Natural killer cell treated with Interleukin-12 subunit alpha and Interleukin-12 subunit beta and Interleukin-15 and Interleukin-18, amount 100 ng/mL, for 72 hours (primary cell): ENCODE results near the gene NEK8. TPM values are rescaled to one million over a fixed set of nuclear protein-coding genes. Genes with fewer than 3 reads are reported as not detected.
"Not testable (repeated sequence)": the region's sequence is repeated elsewhere in the genome, so short reads cannot be mapped to it uniquely, and the experiment has no call there.

ENCODE experiments used
- ATAC-seq, 2 donors: fragments of 150-1000 bp; cut with Tn5 transposase in 1 of 2; sonication (Bioruptor Pico), chemical (Tn5 transposase) in 1 of 2; 2 replicates each; pipeline ENCODE4 v1.10.0; 2021
- DNase-seq: peaks from one replicate; pipeline ENCODE4 v3.0.0; 2022; ENCODE audit warnings: low spot score
- H3K27ac Mint-ChIP-seq, 2 donors: 1 replicate in 1 of 2; 2 replicates in 1 of 2; pipeline ENCODE4 v1.8.0; 2022; ENCODE audit warnings: mixed read lengths in 2 of 2, mild to moderate bottlenecking in 1 of 2, moderate library complexity in 1 of 2
- H3K27me3 Mint-ChIP-seq, 2 donors: 1 replicate in 1 of 2; 2 replicates in 1 of 2; pipeline ENCODE4 v1.8.0; 2022; ENCODE audit warnings: mixed read lengths in 2 of 2
- H3K36me3 Mint-ChIP-seq: one replicate; pipeline ENCODE4 v1.8.0; 2022; ENCODE audit warnings: mixed read lengths
- H3K4me1 Mint-ChIP-seq, 2 donors: 1 replicate in 1 of 2; 2 replicates in 1 of 2; pipeline ENCODE4 v1.8.0; 2022; ENCODE audit warnings: low read depth in 2 of 2, mixed read lengths in 2 of 2, mild to moderate bottlenecking in 1 of 2
- H3K4me3 Mint-ChIP-seq: one replicate; pipeline ENCODE4 v1.8.0; 2022; ENCODE audit warnings: mixed read lengths
- H3K9me3 Mint-ChIP-seq: 2 replicates; pipeline ENCODE4 v1.8.0; 2022; ENCODE audit warnings: mixed read lengths
- total RNA-seq, 2 donors: library from RNA; stranded (reverse); gene quantifications; one replicate each; pipeline ENCODE4 v1.2.3, GENCODE V29; 2022

Gene NEK8
- total RNA-seq, 2 donors from 2014 or later: 3.2 to 10.2 TPM

DNA sequence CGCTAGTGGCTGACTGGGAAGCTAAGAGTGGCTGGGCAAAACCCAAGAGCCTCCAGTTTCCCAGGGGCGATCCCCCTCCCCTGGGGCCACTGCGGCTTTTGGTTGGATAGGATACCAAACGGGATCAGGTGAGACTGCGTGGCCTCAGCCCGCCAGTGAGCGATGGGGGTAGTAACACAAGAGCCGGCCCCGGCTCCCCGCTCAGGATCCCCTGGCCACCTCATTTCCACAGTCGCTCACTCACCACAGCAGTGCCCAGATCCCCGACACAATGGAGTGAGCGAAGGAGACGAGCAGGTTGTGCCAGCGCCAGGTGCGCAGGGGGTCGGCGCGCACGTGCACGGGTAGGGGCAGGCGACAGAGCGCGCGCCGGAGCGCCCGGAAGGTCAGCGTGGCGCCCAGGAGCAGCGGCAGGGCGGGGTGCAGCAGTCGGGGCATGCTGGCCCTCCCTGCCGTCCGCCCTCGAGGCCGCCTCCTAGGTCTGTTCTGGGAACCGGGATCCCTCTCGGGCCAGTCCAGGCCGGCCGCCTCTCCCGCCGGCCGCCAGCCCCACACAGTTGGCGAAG, 2.8 kb upstream of the NEK8 start:
- H3K4me1 Mint-ChIP-seq: peaks cover 61 to 62% of the 10 kb centered on the region in 2 donors
- DNase-seq: no peak

DNA sequence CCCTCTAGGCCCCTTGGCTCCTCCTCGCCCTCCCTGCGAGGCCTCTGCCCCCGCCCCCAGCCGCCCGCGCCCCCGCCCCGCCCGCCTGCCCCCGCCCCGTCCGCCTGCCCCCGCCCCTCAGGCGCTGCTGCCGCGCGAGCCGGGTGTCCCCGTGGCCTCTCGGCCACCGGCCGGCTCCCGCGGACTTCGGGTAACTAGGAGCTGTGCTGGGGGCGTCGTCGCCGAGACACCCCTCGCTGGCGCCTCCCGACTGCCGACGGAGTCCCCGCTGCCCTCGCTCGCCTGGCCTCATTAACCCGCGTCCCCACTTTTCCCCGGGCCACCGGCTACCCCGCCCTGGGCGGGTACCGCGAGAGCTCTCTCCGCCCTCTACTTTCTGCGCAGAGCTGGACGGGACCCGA, 2.4 kb upstream of the NEK8 start, which contains the start of gene TLCD1:
TLCD1 (minus strand) TSS at position 8 of the 401 bp plus-strand sequence. CDS start 136 bp downstream, outside the sequence.
- peaks cover 59 to 60% of the 10 kb centered on the region in 2 donors for H3K4me1 Mint-ChIP-seq
- H3K36me3 Mint-ChIP-seq: peaks cover 22% of the 10 kb centered on the region
- H3K27ac Mint-ChIP-seq: peak within 1 kb of the TSS; percentile 95 to 98
- no peaks in the 10 kb centered on the region for H3K9me3 Mint-ChIP-seq
- H3K4me3 Mint-ChIP-seq: peak within 1 kb of the TSS; percentile 97
- ATAC-seq (peak; percentile 60 to 71), DNase-seq (peak; percentile 84)
- no peaks in the 10 kb centered on the region for H3K27me3 Mint-ChIP-seq

More for the DNA sequence above, 2.8 kb upstream of the NEK8 start:
- peak in 1 of 2 donors; percentile 8 for ATAC-seq
- Mint-ChIP-seq H3K27ac (peak overlapping the region; percentile 38 to 80), H3K27me3 (no peaks in the 10 kb centered on the region), H3K36me3 (peaks cover 24% of the 10 kb centered on the region), H3K4me3 (peak overlapping the region; percentile 97), H3K9me3 (no peaks in the 10 kb centered on the region)

DNA sequence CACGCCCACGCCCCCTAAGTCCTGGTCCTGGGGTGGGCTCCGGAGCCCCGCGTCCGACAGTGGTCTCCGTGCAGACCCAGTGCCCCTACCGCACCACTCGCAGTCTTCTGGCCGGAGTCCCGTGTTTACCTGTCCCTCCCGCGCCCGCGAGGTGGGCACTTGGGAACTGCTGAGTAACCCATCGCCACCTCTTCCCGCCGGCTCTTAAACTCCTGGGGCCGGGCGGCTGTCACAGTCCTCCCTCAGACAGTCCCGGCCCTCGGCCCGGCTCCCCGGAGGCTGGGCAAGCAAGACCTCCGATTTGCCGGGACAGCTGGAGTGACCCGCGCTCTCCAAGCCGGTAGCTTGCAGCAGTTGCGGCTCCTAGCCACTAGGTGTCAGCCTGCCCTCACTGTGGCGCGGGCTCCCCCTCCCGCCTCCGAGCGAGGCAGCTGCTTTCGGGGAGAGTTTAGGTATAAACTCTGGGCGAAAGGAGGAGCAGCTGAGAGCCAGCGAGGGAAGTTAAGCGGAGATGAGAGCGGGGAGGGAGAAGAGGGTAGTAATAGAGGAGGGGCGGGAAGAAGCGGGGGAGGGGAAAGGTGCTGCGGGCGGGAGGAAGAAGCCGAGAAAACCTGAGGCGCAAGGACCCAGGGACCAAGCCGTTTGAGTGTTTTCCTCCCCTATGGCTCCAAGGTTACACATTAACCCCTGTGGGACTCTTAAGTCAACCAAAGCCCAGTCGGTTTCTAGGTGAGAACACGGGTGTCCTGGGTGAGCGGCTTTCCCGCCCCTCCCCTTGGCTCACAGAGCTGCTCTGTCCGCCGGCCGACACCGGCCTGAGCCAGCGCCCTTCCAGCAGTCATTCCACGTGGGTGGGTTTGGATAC, 1.7 kb upstream of the NEK8 start:
- DNase-seq: peak; percentile 93

DNA sequence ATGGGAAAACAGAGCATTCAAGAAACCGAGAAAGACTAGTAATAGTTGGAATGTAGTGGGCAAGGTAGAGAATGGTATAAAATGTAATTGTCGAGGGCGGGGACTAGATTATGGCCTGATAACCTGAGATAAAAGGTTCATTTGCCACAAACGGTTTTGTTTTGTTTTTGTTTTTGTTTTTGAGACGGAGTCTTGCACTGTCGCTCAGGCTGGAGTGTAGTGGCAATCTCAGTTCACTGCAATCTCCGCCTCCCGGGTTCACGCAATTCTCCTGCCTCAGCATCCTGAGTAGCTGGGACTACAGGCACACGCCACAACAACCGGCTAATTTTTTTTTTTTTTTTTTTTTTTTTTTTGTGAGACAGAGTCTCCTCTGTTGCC, 1.4 kb downstream of the NEK8 start:
- Mint-ChIP-seq H3K36me3 (peaks cover under 1% of the 10 kb centered on the region), H3K4me1 (peaks cover 35 to 37% of the 10 kb centered on the region in 2 donors), H3K9me3 (no peaks in the 10 kb centered on the region), H3K27ac (peak overlapping the region in 1 of 2 donors; percentile 29), H3K4me3 (no peak overlapping the region), H3K27me3 (no peaks in the 10 kb centered on the region)
- ATAC-seq (no peak), DNase-seq (no peak)

More for the DNA sequence above, 1.7 kb upstream of the NEK8 start:
- H3K27me3 Mint-ChIP-seq: no peaks in the 10 kb centered on the region
- peak overlapping the region; percentile 95 to 98 for H3K27ac Mint-ChIP-seq
- no peaks in the 10 kb centered on the region for H3K9me3 Mint-ChIP-seq
- H3K36me3 Mint-ChIP-seq: peaks cover 18% of the 10 kb centered on the region
- H3K4me3 Mint-ChIP-seq: peak overlapping the region; percentile 91
- H3K4me1 Mint-ChIP-seq: peaks cover 55 to 56% of the 10 kb centered on the region in 2 donors
- ATAC-seq: peak; percentile 69 to 76

GRCh38 chr17:28733346-28733745, 4.8 kb downstream of the NEK8 start:
- peaks cover 10 to 12% of the 10 kb centered on the region in 2 donors for H3K4me1 Mint-ChIP-seq
- DNase-seq (no peak), ATAC-seq (no peak)
- H3K36me3 Mint-ChIP-seq: no peaks in the 10 kb centered on the region
- no peak overlapping the region for H3K4me3 Mint-ChIP-seq
- no peaks in the 10 kb centered on the region for H3K9me3 Mint-ChIP-seq
- H3K27me3 Mint-ChIP-seq: no peaks in the 10 kb centered on the region
- H3K27ac Mint-ChIP-seq: no peak overlapping the region

- H3K27me3 Mint-ChIP-seq: no peaks in the 10 kb centered on the region
- DNase-seq (no peak), ATAC-seq (peak; percentile 8 to 20)
- no peaks in the 10 kb centered on the region for H3K36me3 Mint-ChIP-seq
- peaks cover 2 to 6% of the 10 kb centered on the region in 2 donors for H3K4me1 Mint-ChIP-seq
- no peak overlapping the region for H3K27ac Mint-ChIP-seq
- H3K9me3 Mint-ChIP-seq: no peaks in the 10 kb centered on the region
- no peak overlapping the region for H3K4me3 Mint-ChIP-seq
Observed at GRCh38 chr17:28734712-28735241, 6.2 kb downstream of the NEK8 start.

DNA sequence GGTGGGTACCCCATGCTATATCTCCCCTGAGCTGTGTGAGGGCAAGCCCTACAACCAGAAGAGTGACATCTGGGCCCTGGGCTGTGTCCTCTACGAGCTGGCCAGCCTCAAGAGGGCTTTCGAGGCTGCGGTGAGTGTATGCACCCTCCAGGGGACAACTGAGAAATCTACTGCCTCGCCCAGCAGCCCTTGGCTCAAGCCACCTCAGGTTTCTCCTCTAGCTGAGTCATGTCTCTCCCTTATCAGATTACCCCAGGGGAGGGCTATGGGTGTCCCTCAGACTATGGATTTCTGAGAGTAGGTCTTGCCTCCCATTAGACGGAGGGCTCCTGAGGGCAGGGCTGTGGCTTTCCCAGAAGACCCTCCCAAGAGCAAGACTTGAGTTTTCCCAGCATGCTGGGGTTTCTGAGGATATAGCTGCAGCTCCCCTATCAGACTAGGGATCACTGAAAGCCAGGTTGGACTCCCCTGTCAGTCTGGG, 6.7 kb downstream of the NEK8 start:
- ATAC-seq (peak in 1 of 2 donors; percentile 14), DNase-seq (no peak)
- Mint-ChIP-seq H3K9me3 (no peaks in the 10 kb centered on the region), H3K36me3 (no peaks in the 10 kb centered on the region), H3K4me3 (no peak overlapping the region), H3K27ac (no peak overlapping the region), H3K4me1 (peaks cover 0 to 4% of the 10 kb centered on the region in 2 donors), H3K27me3 (no peaks in the 10 kb centered on the region)

DNA sequence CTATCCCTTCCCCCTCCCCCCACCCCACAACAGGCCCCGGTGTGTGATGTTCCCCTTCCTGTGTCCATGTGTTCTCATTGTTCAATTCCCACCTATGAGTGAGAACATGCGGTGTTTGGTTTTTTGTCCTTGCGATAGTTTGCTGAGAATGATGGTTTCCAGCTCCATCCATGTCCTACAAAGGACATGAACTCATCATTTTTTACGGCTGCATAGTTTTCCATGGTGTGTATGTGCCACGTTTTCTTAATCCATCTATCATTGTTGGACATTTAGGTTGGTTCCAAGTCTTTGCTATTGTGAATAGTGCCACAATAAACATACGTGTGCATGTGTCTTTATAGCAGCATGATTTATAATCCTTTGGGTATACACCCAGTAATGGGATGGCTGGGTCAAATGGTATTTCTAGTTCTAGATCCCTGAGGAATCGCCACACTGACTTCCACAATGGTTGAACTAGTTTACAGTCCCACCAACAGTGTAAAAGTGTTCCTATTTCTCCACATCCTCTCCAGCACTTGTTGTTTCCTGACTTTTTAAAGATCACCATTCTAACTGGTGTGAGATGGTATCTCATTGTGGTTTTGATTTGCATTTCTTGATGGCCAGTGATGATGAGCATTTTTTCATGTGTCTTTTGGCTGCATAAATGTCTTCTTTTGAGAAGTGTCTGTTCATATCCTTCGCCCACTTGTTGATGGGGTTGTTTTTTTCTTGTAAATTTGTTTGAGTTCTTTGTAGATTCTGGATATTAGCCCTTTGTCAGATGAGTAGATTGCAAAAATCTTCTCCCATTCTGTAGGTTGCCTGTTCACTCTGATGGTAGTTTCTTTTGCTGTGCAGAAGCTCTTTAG, 7.6 kb downstream of the NEK8 start:
- not testable (repeated sequence) for H3K36me3 Mint-ChIP-seq, H3K4me1 Mint-ChIP-seq, DNase-seq, H3K27me3 Mint-ChIP-seq, H3K27ac Mint-ChIP-seq, ATAC-seq, H3K9me3 Mint-ChIP-seq, H3K4me3 Mint-ChIP-seq

GRCh38 chr17:28737316-28737715, 8.7 kb downstream of the NEK8 start:
- no peak for DNase-seq
- Mint-ChIP-seq H3K27ac (no peak overlapping the region), H3K36me3 (no peaks in the 10 kb centered on the region), H3K27me3 (no peaks in the 10 kb centered on the region), H3K4me1 (peaks cover 0 to 4% of the 10 kb centered on the region in 2 donors), H3K4me3 (no peak overlapping the region), H3K9me3 (no peaks in the 10 kb centered on the region)
- ATAC-seq: peak in 1 of 2 donors; percentile 43

DNA sequence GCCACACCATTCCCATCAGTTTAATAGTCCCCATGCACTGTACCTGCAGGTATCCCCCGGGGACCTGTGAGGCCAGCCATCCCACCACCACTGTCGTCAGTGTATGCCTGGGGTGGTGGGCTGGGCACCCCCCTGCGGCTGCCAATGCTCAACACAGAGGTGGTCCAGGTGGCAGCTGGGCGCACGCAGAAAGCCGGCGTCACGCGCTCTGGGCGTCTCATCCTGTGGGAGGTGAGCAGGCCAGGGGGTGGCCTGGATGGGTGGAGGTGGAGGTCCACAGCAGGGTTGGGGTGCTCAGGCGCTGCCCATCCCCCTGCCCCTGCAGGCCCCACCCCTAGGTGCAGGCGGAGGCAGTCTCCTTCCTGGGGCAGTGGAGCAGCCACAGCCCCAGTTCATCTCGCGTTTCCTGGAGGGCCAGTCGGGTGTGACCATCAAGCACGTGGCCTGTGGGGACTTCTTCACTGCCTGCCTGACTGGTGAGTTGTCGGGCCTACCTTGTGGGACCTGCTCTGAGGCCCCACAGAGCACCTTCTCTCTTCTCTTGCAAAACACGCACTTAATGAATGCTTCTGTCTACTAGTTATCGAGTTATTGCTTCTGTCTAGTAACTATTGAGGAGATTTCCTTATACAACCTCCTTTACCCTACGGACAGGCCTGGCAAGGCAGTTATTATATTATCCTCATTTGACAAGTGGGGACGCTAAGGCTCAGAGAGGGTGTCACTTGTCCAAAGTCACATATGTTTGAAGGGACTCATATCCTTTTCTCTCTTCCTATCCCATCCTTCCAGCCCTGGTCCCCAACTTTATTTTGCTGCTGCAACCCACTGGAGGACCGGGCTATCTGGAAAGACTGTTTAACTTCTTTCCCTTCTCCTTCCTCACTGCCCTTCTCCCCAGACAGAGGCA, 9.4 kb downstream of the NEK8 start:
- Mint-ChIP-seq H3K4me3 (no peak overlapping the region), H3K27me3 (no peaks in the 10 kb centered on the region), H3K36me3 (no peaks in the 10 kb centered on the region), H3K9me3 (no peaks in the 10 kb centered on the region), H3K4me1 (peaks cover 0 to 4% of the 10 kb centered on the region in 2 donors), H3K27ac (no peak overlapping the region)
- ATAC-seq: peak in 1 of 2 donors; percentile 5
- DNase-seq: no peak

DNA sequence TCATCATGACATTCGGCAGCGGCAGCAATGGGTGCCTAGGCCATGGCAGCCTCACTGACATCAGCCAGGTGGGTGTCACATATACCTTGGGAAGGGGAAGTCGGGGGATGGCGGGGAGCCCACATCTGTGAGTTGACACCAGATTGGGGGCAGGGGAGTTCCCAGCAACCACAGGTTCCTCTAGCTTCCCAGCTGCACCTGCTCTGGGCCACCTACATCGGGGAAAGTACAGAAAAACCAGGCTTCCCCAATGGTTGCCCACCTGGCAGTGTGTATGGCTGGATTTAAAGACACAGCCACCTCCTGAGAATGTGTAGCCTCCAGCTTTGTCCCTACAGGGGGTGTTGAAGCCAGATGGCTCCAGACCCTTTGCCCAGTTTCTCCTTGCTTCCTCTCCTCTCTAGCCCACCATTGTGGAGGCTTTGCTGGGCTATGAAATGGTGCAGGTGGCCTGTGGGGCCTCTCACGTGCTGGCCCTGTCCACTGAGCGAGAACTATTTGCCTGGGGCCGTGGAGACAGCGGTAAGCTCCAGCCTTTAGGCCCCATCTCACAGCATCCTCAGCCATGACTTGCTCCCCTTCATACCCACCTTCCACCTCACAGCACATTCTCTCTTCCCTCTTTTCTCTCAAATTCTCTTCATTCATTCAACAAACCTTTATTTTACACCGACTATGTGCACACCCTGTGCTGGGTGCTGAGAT, 10.2 kb downstream of the NEK8 start:
- peak; percentile 20 for DNase-seq

More for the DNA sequence above, 10.2 kb downstream of the NEK8 start:
- no peaks in the 10 kb centered on the region for H3K9me3 Mint-ChIP-seq
- peaks cover 0 to 6% of the 10 kb centered on the region in 2 donors for H3K4me1 Mint-ChIP-seq
- no peak overlapping the region for H3K4me3 Mint-ChIP-seq
- no peak overlapping the region for H3K27ac Mint-ChIP-seq
- no peaks in the 10 kb centered on the region for H3K27me3 Mint-ChIP-seq
- ATAC-seq: no peak
- H3K36me3 Mint-ChIP-seq: no peaks in the 10 kb centered on the region
